GM12878 (cell line): ENCODE data around the gene LRRC58. TPM values are rescaled to one million over a fixed set of nuclear protein-coding genes. Genes with fewer than 3 reads are reported as not detected.

Source experiments
- ATAC-seq: fragments of 200-7000 bp; cut with Tn5 transposase; 3 replicates; pipeline ENCODE4 v1.9.1; 2020; ENCODE audit warnings: mild to moderate bottlenecking, moderate library complexity
- BruUV-seq: library from RNA; stranded (reverse); fragments of 400-500 nt; replicated peaks from 2 replicates; lab custom pipeline; 2021; lab: Mats Ljungman, UMichigan
- CTCF ChIA-PET: fragments of 300-600 bp; sonication (Branson Sonifier 250); formaldehyde crosslinking; extraction: SDS; loops from one replicate; lab custom pipeline; 2021; ENCODE audit warnings: inconsistent platforms; lab: Yijun Ruan, JAX
- POLR2A ChIA-PET: fragments of 350-600 bp; formaldehyde crosslinking; extraction: SDS; loops from one replicate; lab custom pipeline; 2021; ENCODE audit warnings: inconsistent platforms; lab: Charles Lee
- RAD21 ChIA-PET: fragments of 300-600 bp; sonication (Branson Sonifier 250); formaldehyde crosslinking; loops from one replicate; lab custom pipeline; 2023; ENCODE audit warnings: antibody characterized with exemption; ENCODE audit not compliant: unreplicated experiment; lab: Charles Lee
- SMC1A ChIA-PET: fragments of 300-600 bp; sonication (Branson Sonifier 250); formaldehyde crosslinking; loops from one replicate; lab custom pipeline; 2023; ENCODE audit not compliant: unreplicated experiment, uncharacterized antibody; lab: Charles Lee
- DNase-seq: peaks from one replicate; pipeline ENCODE4 v3.0.0-alpha.2; 2011; ENCODE audit warnings: low read depth, low spot score
- FAIRE-seq: peaks from 3 replicates; lab custom pipeline; 2011; peaks lifted over from hg19 to GRCh38; lab: Jason Lieb, UNC
- H2AFZ ChIP-seq: 2 replicates; pipeline ENCODE4 v1.6.0; 2011; ENCODE audit warnings: low read depth, low read length, control low read depth; ENCODE audit not compliant: control insufficient read depth
- H3K27ac ChIP-seq: 2 replicates; pipeline ENCODE4 v1.5.1; 2011; ENCODE audit warnings: control low read depth; ENCODE audit not compliant: control insufficient read depth, insufficient read depth
- H3K27me3 ChIP-seq, 2 experiments: replicated peaks in 1 of 2; 2 replicates each; pipeline versions ENCODE4 v1.6.0 to v1.6.1; 2011; ENCODE audit warnings: low read length in 1 of 2; ENCODE audit not compliant: control insufficient read depth in 2 of 2, insufficient read depth in 2 of 2
- H3K36me3 ChIP-seq, 2 experiments: 2 replicates each; pipeline ENCODE4 v1.5.1; 2011; ENCODE audit warnings: low read length in 1 of 2; ENCODE audit not compliant: control insufficient read depth in 2 of 2, insufficient read depth in 2 of 2
- H3K4me1 ChIP-seq: 2 replicates; pipeline ENCODE4 v1.6.1; 2011; ENCODE audit warnings: mild to moderate bottlenecking, low read length, moderate library complexity, mixed read lengths; ENCODE audit not compliant: control insufficient read depth, insufficient read depth
- H3K4me2 ChIP-seq: 2 replicates; pipeline ENCODE4 v1.6.0; 2011; ENCODE audit warnings: control low read depth; ENCODE audit not compliant: control insufficient read depth, insufficient read depth
- H3K4me3 ChIP-seq: fragments of 200-600 bp; sonication (generic); 2 replicates; pipeline ENCODE4 v1.5.1; 2016
- H3K79me2 ChIP-seq: 2 replicates; pipeline ENCODE4 v1.6.0; 2011; ENCODE audit warnings: low read length; ENCODE audit not compliant: control insufficient read depth, insufficient read depth
- H3K9ac ChIP-seq: 2 replicates; pipeline ENCODE4 v1.8.0; 2011; ENCODE audit warnings: low read length, control low read depth, mixed read lengths; ENCODE audit not compliant: control insufficient read depth, insufficient read depth
- H3K9me3 ChIP-seq: replicated peaks from 3 replicates; pipeline ENCODE4 v1.5.1; 2011; ENCODE audit warnings: mild to moderate bottlenecking, low read length; ENCODE audit not compliant: control insufficient read depth, insufficient read depth
- H4K20me1 ChIP-seq: 2 replicates; pipeline ENCODE4 v1.6.0; 2011; ENCODE audit not compliant: control insufficient read depth, insufficient read depth
- CBFB ChIP-seq: IDR thresholded peaks from 2 replicates; pipeline ENCODE4 v1.6.1; 2016; ENCODE audit warnings: antibody characterized with exemption, low read depth
- CBX5 ChIP-seq: sonication (generic); IDR thresholded peaks from 2 replicates; pipeline ENCODE4 v1.6.1; 2016; ENCODE audit warnings: low read depth, moderate library complexity, mild to moderate bottlenecking, inconsistent platforms
- E2F8 ChIP-seq: fragments of 450-650 bp; IDR thresholded peaks from 2 replicates; pipeline ENCODE4 v1.6.1; 2018; ENCODE audit warnings: mild to moderate bottlenecking, low read depth, moderate library complexity; ENCODE audit not compliant: partially characterized antibody
- E4F1 ChIP-seq: fragments of 450-650 bp; IDR thresholded peaks from 2 replicates; pipeline ENCODE4 v1.6.1; 2018; ENCODE audit warnings: borderline replicate concordance, mild to moderate bottlenecking; ENCODE audit not compliant: partially characterized antibody
- HDGF ChIP-seq: fragments of 450-650 bp; IDR thresholded peaks from 2 replicates; pipeline ENCODE4 v1.6.1; 2016; ENCODE audit warnings: antibody characterized with exemption
- IRF4 ChIP-seq: IDR thresholded peaks from 2 replicates; pipeline ENCODE4 v1.6.1; 2011; ENCODE audit warnings: low read depth, low read length
- MTA2 ChIP-seq: fragments of 450-650 bp; IDR thresholded peaks from 2 replicates; pipeline ENCODE4 v1.6.1; 2016; ENCODE audit warnings: low read depth, mild to moderate bottlenecking, moderate library complexity
- SMC3 ChIP-seq: IDR thresholded peaks from 2 replicates; pipeline ENCODE4 v1.6.1; 2011; ENCODE audit warnings: low read length, improper control_type of control experiment, borderline replicate concordance
- ZBED1 ChIP-seq: IDR thresholded peaks from 2 replicates; pipeline ENCODE4 v1.6.1; 2016; ENCODE audit warnings: borderline replicate concordance
- ZBTB40 ChIP-seq: fragments of 450-650 bp; IDR thresholded peaks from 2 replicates; pipeline ENCODE4 v1.6.1; 2016; ENCODE audit warnings: mild to moderate bottlenecking, moderate library complexity, borderline replicate concordance
- ZNF687 ChIP-seq: fragments of 450-650 bp; IDR thresholded peaks from 2 replicates; pipeline ENCODE4 v1.6.1; 2017; ENCODE audit warnings: mild to moderate bottlenecking, moderate library complexity
- WGBS: methylation state at CpG from one replicate; pipeline ENCODE4 v1.1.6; 2016; ENCODE audit warnings: low lambda C conversion rate; ENCODE audit not compliant: insufficient replicate concordance, insufficient coverage; ENCODE audit errors: missing lambda C conversion rate; 5-methylcytosine and 5-hydroxymethylcytosine counted together
- in situ Hi-C: fragments of 300-500 bp; cut with MboI; formaldehyde crosslinking; loops from 9 replicates; pipeline ENCODE4 v1.14.3; 2018; ENCODE audit warnings: mixed read lengths
- intact Hi-C: fragments of 100-400 bp; cut with micrococcal nuclease; formaldehyde crosslinking; loops from one replicate; pipeline ENCODE4 v1.14.2; 2022; ENCODE audit not compliant: unreplicated experiment
- polyA plus RNA-seq, 11 experiments: library from polyadenylated mRNA; depleted of rRNA in 4 of 11; unstranded in 6 of 11; stranded (reverse) in 5 of 11; fragments of >200 nt; fragmentation: Nextera tagmentation in 4 of 11; fragmentation: Illumina TruSeq in 1 of 11; extraction: Ambion mirVana in 4 of 11; extraction: Trizol in 1 of 11; gene quantifications; 1 replicate in 1 of 11; 2 replicates in 10 of 11; pipeline versions ENCODE4 v1.2.1 to v1.2.3, GENCODE V29; 2011 to 2016; ENCODE audit warnings: inconsistent platforms in 2 of 11, missing spikeins in 2 of 11, low read depth in 1 of 11
- total RNA-seq, 4 experiments: library from RNA; depleted of rRNA in 3 of 4; stranded (reverse); fragments of >200 nt in 3 of 4; fragmentation: Illumina TruSeq in 1 of 4; extraction: Trizol in 1 of 4; gene quantifications; 2 replicates each; pipeline versions ENCODE4 v1.2.1 to v1.2.3, GENCODE V29; 2013 to 2021

LRRC58 gene
- total and polyA plus RNA-seq, 10 of the 15 experiments (the other 5 are each of a cell fraction or from before 2014, with no cell fraction given), result 7.7 to 29.5 (median 18.8) TPM

GRCh38 chr3:120396469-120396868 is 47.3 kb upstream of the LRRC58 start:
- in situ Hi-C loops (no loop called here), intact Hi-C loops (no loop called here)
- Histone ChIP-seq H3K9ac (no peak overlapping the region), H2AFZ (no peak overlapping the region), H3K9me3 (no peaks in the 10 kb centered on the region; the same call in 2 of the 3 replicates), H3K4me2 (no peak overlapping the region), H3K4me1 (peaks cover 3% of the 10 kb centered on the region; the same call in 1 of the 2 replicates), H3K4me3 (no peak overlapping the region), H4K20me1 (no peaks in the 10 kb centered on the region), H3K27ac (no peak overlapping the region), H3K79me2 (no peaks in the 10 kb centered on the region), H3K36me3 (no peaks in the 10 kb centered on the region), H3K27me3 (no peaks in the 10 kb centered on the region; a peak in 1 of 4 replicates)
- FAIRE-seq, result no peak
- ChIA-PET SMC1A (no interaction called here), POLR2A (no interaction called here), RAD21 (no interaction called here), CTCF (interaction anchor here (1.0 kb wide), 1 partner anchor 21 kb away, joined by 4 read pairs; no protein-coding TSS in a partner anchor)
- WGBS, result 55% methylated on average over 8 of the region's 8 CpGs
- no peak for ATAC-seq
- no TSS peak for BruUV-seq
- no peak for DNase-seq
- no peak for TF ChIP-seq CBX5
- TF ChIP-seq MTA2, result no peak
- no peak for TF ChIP-seq CBFB
- TF ChIP-seq HDGF, result no peak
- TF ChIP-seq ZBTB40, result no peak
- TF ChIP-seq SMC3, result no peak
- no peak for TF ChIP-seq E4F1
- no peak for TF ChIP-seq ZBED1
- no peak for TF ChIP-seq E2F8
- no peak for TF ChIP-seq IRF4
- TF ChIP-seq ZNF687, result no peak
